ENCODE data around the gene OPRL1. TPM values are rescaled to one million over a fixed set of nuclear protein-coding genes. Genes with fewer than 3 reads are reported as not detected.
A peak's percentile ranks its signal among the peaks of the same experiment; 100 is the strongest.

OPRL1 gene
- total RNA-seq, 1 experiment from 2014 or later = 1.5 TPM

- no peaks in the 10 kb centered on the region for H3K9me2 ChIP-seq (ENCODE audit: insufficient read depth)
- peaks cover 70% of the 10 kb centered on the region for H3K27me3 ChIP-seq (ENCODE audit: insufficient read depth, low read depth)
- H3K4me1 ChIP-seq (replicated peaks; ENCODE audit: insufficient read depth) = no peaks in the 10 kb centered on the region
- no peaks in the 10 kb centered on the region for H3K36me3 ChIP-seq (ENCODE audit: low read depth)
- DNase-seq = peak in 1 of 2 experiments; percentile 19
- no peaks in the 10 kb centered on the region for H3F3A ChIP-seq (ENCODE audit: insufficient read depth, low read depth)
- no peaks in the 10 kb centered on the region for H3K9me3 ChIP-seq (ENCODE audit: insufficient read depth, low read depth)
- no peaks in the 10 kb centered on the region for H3K79me2 ChIP-seq (ENCODE audit: low read depth)
- H3K4me3 ChIP-seq = no peak overlapping the region
- intact Hi-C loops (cut with micrococcal nuclease; ENCODE audit: unreplicated experiment) = no loop called here
- ChIA-PET POLR2A (ENCODE audit: unreplicated experiment) (interaction anchor here (0.6 kb wide), 1 partner anchor 589 kb away, joined by 3 read pairs; no protein-coding TSS in a partner anchor), CTCF (no interaction called here)
- H3K4me2 ChIP-seq = no peak overlapping the region
- H3K27ac ChIP-seq = no peak overlapping the region
- no peaks in the 10 kb centered on the region for H4K20me1 ChIP-seq (ENCODE audit: insufficient read depth)
- no peak overlapping the region for H2AFZ ChIP-seq
- TF ChIP-seq CTCF (conservative IDR thresholded peaks at IDR 0.05) = no peak
- TF ChIP-seq EZH2 (IDR thresholded peaks at IDR 0.05; ENCODE audit: low read depth) = no peak
- no TSS peak for BruUV-seq (replicated peaks)
Observed at GRCh38 chr20:64113796-64114355, 34.0 kb downstream of the OPRL1 start.

- CTCF ChIA-PET = no interaction called here
- POLR2A ChIA-PET (ENCODE audit: unreplicated experiment) = interaction anchor here (0.6 kb wide), 1 partner anchor 590 kb away, joined by 3 read pairs; no protein-coding TSS in a partner anchor
Observed at GRCh38 chr20:64114356-64114971, 34.6 kb downstream of the OPRL1 start.

More at GRCh38 chr20:64114356-64114971, 34.6 kb downstream of the OPRL1 start:
- no peaks in the 10 kb centered on the region for H3K79me2 ChIP-seq (ENCODE audit: low read depth)
- peaks cover 4% of the 10 kb centered on the region; the same call in 1 of the 2 replicates for H3F3A ChIP-seq (ENCODE audit: insufficient read depth, low read depth)
- no peak overlapping the region for H2AFZ ChIP-seq
- H3K9me3 ChIP-seq (ENCODE audit: insufficient read depth, low read depth) = no peaks in the 10 kb centered on the region
- no peak overlapping the region for H3K4me3 ChIP-seq
- no peaks in the 10 kb centered on the region for H3K9me2 ChIP-seq (ENCODE audit: insufficient read depth)
- H3K4me1 ChIP-seq (replicated peaks; ENCODE audit: insufficient read depth) = no peaks in the 10 kb centered on the region
- DNase-seq = peak in 1 of 2 experiments; percentile 30
- H3K27ac ChIP-seq = no peak overlapping the region
- no peak overlapping the region for H3K4me2 ChIP-seq
- H4K20me1 ChIP-seq (ENCODE audit: insufficient read depth) = no peaks in the 10 kb centered on the region
- intact Hi-C loops (cut with micrococcal nuclease; ENCODE audit: unreplicated experiment) = no loop called here
- H3K27me3 ChIP-seq (ENCODE audit: insufficient read depth, low read depth) = peaks cover 64% of the 10 kb centered on the region
- H3K36me3 ChIP-seq (ENCODE audit: low read depth) = no peaks in the 10 kb centered on the region
- BruUV-seq (replicated peaks) = no TSS peak
- no peak for TF ChIP-seq EZH2 (IDR thresholded peaks at IDR 0.05; ENCODE audit: low read depth)
- no peak for TF ChIP-seq CTCF (conservative IDR thresholded peaks at IDR 0.05)

Data from PC-9 (cell line).